Activated effector memory CD4-positive, alpha-beta T cell treated with anti-CD3 and anti-CD28 coated beads, Interleukin-2, amount 50 U/mL, for 16 hours (primary cell): Measurements from ENCODE around the gene RALGAPA2.

ENCODE experiments used
- DNase-seq: peaks from one replicate; pipeline ENCODE4 v3.0.0-alpha.2; 2020

Gene RALGAPA2

DNA sequence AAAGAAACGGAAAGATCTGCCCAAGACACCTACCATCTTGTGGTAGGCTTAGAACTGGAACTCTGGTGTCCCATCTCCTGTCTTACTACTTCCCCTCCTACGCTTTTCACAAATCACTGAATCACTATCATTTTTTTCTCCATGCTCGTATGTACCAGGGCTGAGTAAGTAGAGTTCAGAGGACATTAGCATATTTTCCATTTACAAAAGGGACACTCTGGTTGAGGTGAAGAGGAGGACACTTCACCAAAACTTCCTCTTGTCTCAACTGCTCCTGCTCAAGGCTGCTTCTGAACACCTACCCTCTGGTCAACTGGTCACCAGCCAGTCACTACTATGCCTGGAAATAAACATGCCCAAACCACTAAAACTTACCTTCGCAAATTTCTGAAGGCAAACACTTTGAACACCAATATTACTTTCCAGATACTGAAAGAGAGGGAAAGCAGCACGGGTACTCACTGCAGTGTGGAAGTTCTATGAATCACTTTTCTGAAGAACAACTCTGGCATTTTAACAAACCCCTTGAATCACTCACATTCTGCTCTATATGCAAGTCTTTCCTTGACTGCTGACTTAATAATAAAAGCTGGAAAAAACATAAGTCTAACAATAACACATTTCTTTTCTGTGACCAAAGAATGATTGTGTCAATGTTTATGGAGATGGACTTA is 221.2 kb downstream of the RALGAPA2 start:
- DNase-seq, result no peak

DNA sequence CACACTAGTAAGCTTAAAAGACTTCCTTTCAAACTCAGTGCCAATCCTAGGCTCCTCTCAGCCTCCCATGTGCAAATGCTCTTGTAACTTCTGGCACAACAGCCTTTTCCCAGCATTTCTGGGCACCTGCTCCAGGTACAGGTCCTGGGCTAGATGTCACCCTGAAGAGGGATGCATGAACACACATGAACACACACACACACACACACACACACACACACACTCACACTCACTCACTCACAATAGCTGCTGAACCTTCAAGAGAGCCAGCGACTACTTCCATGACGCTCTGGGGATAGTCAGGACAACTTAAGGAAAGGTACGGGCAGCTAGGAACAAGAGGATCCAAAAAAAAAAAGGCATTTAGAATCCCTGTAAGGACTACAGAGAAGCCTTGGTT is 221.8 kb downstream of the RALGAPA2 start:
- DNase-seq, result no peak

DNA sequence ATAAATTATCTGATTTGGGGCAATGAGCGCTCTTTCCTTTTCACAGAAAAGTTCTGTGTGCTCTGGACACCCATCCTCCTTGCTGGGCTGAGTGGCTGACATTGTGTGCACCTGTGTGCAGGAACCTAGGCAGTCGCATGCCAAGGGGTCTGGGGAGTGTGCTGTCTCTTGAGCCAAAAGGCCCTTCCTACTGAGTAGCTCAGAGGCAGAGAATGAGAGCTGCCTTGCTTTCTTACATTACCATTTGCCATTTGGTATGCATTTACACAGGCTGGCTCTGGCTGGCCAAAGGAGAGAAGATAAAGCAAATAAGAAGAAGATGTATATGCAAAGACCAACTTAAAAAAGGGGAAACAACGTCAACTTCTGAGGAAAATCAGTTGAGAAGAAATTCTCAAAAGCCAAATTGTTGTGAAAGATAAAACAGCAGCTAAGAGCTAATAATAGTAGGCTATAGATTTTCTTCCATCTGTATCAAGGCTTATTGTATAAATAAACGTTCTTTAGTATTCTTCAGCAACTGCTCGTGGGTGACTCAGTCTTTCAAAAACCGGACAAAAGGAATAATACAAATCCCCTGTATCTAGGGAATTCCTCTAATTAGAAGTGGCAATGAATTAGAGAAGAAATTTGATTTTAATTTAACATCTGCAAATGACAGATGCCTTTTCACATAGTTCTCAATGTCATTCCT is 222.6 kb downstream of the RALGAPA2 start:
- DNase-seq, result no peak

DNA sequence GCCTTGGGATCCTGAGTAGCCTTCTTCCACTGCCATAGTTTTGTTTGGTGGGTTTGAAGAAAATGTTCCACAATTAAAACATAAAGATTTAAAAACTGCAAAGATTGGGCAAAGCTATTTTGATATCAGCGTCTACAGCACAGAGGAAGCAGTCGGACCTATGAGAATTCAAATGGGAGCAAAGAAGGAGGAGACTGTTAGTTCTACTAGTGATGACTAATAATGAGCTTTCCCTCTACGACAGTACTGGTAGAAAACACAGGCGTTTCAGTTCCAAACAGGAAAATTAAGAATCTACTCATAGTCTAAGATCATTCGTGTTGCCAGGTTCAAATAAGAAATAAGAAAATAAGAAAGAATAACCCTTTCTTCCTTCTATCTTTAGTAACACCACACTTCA is 223.4 kb downstream of the RALGAPA2 start:
- DNase-seq, result no peak

DNA sequence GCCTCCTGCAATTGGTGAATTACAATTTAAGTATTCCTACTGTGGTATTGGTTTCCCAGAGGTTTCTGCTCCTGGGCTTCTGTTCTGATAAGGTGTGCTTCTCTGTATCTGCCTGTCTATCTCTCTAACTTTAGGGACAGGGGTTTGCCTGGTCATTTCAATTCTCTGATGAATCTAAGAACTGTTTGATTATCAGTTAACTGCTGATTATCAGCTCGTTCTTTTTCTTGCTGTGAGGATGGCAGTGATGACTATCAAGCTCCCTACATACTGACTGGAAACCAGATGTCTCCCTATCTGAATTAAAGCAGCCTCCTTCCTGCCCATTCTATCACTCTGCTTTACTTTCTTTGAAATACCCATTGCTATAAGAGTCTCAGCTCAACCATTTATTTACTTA is 224.1 kb downstream of the RALGAPA2 start:
- no peak for DNase-seq

DNA sequence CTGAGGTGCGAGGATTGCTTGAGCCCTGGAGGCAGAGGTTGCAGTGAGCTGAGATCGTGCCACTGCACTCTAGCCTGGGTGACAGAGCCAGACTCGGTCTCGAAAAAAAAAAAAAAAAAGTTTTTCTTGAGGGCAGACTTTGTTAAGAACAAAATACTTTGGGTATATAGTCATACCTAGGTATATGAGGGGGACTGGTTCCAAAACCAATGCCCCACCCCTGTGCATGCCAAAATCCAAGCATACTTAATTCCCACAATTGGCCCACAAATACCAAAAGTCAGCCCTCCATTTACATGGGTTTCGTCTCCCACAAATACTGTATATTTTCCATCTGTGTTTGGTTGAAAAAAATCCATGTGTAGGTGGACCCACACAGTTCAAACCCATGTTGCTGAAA is 224.6 kb downstream of the RALGAPA2 start:
- DNase-seq, result no peak

DNA sequence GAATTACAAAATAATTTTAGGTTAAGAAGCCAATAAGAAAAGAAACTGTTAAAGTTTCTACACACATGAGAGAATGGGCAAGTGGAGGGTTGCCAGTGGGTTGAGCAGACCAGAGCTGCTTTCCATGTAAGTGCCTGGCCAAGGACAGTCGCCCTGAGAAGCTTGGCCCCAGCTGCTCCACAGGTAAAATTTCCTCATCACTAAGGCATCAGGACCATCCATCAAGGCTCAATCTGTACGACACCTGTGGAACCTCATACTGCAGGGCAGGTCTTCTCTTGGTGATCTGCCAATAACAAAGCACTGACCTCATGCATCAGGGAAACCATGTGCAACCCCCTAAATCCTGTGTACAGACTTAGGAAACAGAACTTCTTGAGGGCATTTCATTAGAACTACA is 229.1 kb downstream of the RALGAPA2 start:
- no peak for DNase-seq

DNA sequence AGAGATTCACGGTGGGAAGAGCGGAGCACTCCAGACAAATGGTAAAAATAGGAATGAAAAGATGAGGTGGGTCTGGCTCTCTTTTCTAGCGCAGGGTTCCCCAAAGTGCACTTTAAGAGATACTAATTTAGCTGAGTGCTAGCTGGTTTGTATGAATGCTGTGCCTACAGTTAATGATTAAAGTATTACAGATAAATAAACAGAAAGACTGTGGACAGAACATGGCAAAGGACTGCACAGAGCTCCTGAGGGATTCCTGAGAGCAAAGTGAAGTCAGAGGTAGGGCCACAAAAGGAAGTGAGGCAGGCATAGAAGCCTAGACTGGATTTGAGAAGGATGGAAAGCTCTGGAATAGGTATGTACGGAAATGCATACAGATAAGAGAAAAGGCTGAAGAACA is 230.0 kb downstream of the RALGAPA2 start:
- no peak for DNase-seq

DNA sequence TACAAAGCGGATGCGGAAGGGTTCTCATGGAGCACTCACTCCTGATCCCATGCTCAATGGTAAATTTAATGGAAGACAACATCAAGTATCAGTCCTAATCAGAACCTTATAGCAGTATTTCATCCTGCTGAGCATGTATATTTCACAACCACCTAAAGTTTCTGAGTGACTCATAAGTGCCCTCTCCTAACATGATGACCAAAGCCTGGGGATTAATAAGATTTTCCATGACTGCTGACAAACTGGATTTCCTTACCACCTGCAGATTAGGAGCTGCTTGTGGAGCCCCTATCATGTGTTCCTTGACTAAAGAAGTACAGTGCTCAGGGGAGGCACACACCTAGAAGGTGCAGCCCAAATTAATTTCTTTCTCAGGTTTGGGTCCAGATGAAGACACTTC is 231.8 kb downstream of the RALGAPA2 start:
- DNase-seq, result no peak

DNA sequence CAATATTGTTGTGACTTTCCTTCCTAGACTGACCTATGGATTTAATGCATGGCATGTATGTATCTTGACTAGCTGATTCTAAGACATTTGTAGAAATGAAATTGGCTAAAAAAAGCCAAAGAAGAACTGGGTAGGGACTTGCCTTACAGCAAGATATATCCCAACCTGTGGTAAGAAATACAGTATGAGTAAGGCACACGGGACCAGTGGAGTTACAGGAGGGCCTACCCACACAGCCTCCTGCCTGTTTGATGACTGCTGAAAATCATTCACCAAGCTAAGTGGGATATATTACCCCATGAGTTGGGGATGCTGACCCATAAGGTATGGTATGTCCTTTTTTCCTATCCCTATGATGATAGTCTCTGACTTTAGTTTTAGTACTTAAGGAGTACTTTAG is 232.3 kb downstream of the RALGAPA2 start:
- DNase-seq, result no peak

DNA sequence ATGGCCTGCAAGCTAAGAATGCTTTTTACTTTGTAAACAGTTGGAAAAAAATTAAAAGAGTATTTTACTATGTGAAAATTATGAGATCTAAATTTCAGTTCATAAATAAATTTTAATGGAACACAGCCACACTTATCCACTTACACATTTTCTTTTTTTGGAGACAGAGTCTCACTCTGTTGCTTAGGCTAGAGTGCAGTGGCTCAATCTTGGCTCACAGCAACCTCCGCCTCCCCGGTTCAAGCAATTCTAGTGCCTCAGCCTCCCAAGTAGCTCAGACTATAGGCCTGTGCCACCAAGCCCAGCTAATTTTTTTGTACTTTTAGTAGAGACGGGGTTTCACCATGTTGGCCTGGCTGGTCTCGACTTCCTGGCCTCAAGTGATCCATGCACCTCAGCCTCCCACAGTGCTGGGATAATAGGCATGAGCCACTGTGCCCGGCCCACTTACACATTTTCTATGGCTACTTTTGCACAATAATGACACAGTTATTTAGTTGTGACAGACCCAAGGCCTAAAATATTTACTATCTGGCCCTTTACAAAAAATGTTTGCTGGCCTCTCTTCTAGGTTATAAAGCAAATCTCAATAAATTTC is 234.9 kb downstream of the RALGAPA2 start:
- DNase-seq, result no peak

DNA sequence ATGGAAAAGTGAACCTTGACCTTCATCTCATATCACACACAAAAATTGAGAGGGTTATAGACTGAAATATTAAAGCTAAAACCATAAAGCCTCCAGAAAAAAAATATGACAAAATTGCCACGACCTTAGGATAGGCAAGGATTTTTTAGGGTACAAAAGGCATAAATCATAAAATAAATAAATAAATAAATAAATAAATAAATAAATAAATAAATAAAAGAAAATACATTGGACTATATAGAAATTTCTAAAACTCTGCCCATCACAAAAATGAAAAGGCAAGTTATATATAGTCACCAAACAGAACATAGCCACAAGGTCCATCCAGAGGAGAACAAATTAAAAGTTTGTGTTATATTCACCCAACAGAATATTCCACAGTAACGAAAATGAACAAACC is 235.9 kb downstream of the RALGAPA2 start:
- DNase-seq, result no peak

DNA sequence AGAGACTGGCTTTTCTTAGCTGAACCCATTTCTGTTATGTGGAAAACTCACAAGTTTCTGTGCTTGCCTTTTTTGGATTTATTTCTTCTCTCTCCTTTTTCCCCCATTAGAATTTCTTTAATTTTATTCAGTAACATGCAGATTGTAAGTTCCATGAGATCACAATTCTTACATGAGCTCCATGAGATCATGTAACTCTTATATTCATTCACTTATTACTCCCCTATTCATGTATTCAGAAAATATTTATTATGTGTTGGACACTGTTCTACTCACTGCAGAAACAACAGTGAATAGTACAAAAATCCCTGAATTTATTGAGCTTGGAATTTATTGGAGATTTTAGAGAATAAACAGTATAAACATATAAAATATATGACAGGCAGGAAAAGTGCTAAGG is 238.8 kb downstream of the RALGAPA2 start:
- DNase-seq, result no peak

DNA sequence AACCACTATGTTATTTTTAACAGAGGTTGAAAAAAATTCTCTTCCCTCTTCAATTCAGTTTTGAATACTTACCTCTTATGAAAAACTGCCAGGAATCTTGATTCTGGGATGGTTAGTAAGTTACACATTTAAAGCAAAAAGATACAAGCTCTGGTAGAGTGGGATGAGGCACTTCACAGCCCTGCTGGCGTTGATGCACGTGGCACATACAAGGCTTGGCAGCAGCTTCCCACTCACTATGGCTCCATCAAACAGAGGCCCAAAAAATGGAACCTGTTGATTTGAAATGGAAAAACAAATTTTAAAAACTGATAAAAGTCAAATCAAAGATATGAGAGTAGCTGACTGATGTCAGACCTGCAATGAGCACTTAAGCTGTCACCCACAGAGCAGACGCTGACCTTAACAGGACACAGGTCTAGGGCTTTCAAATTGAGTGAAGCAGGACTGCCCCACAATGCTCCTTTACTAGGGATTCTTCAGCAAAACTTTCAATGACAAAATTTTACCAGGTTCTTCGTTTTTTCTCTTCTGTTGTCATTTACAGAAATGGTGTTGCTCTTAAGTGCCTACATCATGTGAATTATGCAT is 239.7 kb downstream of the RALGAPA2 start:
- no peak for DNase-seq

DNA sequence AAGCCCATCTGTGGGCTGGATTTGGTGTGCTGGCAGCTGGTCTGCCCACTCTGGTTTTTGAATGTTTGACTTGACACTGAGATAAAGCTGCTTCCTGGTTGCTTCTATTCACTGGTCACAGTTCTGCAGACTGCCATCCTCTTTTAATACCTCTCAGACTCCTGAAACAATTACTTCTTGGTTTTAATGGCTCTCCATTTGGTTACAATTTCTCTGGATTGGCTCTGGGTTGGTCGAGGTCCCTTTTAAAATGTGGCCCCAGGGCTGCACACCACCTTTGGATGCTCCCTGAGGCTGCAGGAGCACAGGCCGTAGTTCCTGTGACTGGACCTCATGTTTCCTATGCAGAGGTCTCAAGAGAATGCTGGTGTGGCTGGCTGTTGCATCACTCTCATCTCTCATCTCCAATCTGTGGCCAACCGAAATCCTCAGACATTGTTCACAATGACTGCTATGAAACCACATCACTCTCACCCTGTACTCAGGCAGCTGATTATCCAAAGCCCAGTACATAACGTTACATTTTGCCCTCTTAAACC is 246.0 kb downstream of the RALGAPA2 start:
- DNase-seq, result no peak

DNA sequence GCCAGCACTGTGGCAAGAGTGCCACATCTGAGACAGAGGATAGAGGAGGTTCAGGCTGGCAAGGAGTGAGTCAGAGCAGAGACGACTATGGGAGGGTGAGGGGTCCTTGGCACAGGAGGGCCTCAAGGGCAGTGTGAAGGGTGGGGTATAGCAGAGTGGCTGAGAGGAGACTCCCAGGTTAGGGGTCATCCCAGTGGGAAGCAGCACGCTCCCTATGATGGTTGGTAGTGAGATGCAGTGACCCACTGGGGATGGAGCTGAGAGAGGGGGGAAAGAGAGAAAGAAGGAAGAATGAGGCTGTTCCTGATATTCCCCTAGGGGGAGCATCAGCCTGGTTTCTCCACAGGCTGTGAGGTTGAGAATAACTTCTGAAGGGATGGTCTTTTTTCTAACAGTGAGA is 247.2 kb downstream of the RALGAPA2 start:
- no peak for DNase-seq

DNA sequence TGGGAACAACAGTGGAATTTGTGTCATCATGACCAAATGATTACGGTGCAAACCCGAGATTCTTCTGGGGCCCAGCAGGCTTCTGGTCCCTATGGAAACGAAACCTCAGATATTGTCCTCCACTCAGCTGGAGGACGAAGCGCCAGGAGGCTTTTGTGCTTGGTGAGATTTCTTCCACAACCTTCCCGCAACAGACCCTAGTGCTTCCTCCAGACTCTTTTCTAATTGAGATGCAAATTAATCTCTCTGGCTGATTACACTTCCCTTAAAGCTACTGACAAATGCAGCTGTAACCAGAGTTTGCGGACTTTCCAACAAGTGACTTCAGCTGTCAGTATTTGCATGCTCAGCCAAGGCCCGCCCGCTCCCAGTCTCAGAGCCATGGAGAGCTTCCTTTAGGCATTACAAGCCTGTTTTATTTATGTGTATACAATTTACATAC is 248.5 kb downstream of the RALGAPA2 start:
- no peak for DNase-seq

DNA sequence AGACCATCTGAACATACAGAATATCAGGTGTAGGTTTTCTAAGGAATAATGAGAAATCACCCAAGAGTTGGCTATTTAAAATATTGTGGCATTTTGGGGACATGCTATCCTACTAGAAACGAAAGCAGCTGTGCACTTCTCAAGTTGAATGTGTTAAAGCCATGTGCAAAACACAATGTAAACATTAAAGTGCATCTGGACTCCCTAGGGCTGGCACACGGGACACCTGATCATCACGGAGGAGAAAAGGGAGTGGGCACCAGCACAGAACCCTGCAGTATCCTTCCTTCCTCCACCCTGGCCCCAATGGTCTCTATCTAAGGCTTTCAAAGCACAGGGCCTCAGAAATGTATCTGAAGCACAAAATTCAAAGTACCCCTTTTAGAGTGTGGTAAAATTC is 250.3 kb downstream of the RALGAPA2 start:
- DNase-seq, result no peak

DNA sequence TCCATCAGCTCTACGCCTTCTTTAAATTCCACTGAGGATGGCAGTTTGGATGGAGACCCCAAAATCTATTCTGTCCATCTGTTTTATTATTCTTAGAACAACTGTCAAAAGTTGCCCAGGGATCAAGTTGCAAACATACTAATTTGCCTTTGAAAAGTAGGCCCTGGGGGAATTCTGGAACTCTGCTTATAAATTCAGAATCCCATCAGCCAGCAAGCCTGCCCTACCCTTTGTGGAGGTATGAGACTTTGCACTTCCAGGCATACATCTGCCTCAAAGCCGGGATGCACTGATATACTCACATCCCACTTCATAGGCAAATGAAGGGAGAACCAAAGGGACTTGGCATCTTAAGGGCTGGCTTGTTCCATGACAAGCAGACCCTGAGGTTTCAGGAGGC is 250.9 kb downstream of the RALGAPA2 start:
- no peak for DNase-seq

DNA sequence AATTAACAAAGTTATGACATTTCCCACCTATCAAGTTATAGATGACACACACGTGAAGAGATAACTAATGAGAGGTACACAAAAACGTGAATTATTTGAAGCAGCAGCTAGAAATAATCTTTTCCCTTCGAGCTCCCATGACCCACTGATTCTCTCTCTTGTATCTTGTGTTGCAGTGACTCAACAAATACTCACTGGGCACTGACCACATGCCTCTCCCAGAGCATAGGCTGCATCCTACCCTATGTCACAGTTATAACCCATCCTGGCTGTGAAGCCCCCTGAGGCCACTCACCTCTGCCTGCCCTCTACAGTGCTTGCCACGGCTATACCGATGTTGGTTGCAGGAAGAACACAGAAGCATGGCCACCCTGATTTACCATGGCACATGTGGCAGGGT is 252.7 kb downstream of the RALGAPA2 start:
- no peak for DNase-seq

DNA sequence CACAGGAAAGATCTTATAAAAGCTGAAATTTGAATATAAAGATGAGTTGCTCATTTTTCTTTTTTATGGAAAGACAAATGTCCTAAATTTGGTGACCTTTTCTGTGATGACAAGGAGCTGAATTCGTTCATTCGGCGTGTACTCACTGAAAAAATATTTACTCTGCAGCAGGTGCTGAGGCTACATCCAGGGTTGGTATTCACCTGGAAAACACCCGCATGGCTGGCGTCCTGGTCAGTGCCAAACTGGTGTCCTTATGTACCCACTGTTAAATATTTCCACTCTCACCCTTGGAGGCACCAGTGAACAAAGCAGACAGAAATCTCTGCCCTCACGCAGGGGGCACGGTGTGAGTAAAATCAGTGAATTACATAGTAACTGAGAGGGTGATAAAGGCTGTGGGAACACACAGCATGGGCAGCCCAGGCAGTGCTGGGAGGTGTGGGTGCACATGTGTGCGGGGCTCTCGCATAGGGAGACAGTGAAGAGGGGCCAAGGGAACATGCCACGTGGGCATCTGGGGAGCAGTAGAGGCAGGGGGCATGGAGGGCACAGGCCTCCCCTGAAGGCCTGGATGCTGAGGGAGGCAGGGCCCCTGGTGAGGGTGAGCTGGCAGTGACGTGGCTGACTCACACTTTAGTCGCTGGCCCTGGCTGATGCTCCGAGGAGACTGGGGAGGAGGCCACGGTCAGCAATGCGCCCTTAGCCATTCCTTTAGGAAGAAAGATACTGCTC is 254.9 kb downstream of the RALGAPA2 start:
- no peak for DNase-seq

DNA sequence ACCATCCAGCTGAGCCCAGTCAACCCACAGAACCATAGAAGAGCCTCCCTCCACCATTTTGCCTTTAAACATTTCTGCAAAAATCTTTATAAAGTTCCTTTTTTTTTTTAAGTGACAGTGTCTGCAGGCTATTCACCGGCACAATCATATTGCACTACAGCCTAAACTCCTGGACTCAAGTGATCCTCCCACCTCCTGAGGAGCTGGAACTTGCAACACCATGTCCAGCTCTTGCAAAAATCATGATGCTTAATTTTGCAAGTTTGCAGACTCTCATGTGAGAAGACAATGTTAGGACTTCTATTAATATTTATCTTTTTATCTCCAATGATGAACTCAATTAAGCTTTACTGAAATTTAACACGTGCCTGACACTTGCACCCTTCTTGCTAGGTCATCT is 255.7 kb downstream of the RALGAPA2 start:
- no peak for DNase-seq

DNA sequence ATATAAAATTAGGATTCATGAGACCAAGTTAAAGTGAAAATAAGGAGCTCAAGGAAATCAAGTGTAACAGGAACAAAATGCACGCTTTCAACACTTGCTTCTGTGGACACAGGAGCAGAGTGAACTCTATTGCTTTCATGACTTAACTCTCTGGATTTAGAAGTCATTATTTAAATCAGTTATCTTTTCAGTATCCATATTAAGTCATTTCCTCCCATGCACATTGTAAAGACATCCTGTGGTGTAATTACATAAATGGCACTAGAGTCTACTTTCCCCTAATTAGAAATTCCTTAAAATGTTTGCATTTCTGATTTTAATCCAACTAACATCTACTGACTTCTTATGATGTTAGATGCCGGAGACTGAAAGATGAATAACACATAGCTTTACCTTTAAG is 256.5 kb downstream of the RALGAPA2 start:
- no peak for DNase-seq
